ENCODE data around the gene ATG2A.
A peak's percentile ranks its signal among the peaks of the same experiment; 100 is the strongest.
"Not testable (repeated sequence)": the region's sequence is repeated elsewhere in the genome, so short reads cannot be mapped to it uniquely, and the experiment has no call there.

ATG2A gene

DNA sequence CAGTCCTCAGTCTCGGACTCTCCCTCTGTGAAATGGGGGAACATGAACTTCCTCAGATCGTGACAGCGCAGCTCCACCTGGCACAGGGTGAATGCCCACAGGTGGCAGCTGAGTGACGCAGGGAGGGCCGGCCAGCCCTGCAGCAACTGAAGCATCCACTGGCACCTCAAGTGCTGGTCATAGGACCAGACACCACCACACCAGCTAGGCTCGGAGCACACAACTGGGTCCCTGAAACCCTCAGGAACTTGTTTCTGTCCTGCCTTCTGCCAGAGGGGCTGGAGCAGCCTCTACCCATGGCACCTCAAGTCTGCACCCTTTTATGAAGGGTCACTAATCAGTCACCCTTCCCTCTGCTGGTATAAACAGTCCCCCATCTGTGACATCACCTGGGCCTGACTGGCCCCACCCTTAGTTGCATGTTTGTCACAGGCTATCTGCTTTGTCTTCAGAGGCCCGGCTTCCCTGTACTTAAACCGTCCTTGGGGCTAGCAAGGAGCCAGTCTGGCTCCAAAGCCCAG is 65.1 kb downstream of the ATG2A start:
- no peak for DNase-seq

DNA sequence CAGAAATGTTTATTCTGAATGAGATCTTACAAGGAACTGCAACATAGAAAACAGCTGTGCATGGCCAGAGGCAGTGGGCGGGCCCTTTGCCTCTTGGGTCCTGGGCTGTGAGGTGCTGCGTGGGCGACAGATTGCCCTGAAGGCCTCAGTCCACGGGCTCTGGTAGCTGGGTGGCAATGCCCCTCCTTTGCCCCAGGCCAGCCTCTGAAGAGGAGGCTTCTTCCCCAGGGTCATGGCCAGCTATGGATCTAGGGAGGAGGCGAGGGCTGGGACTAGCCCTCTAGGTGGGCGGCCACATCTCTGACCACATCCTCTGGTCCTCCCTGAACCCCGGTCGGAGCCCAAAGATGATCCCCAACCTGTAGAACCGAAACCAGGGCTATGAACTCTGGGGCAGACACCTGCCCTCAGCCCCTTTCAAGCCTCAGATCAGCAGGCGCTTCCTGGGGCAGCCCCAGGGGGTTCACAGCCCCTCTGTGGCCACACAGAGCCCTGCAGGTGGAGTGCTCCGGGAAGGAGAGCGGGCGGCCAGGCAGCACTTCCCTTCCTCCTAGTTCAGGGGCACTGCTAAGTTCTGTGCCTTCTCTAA is 65.9 kb downstream of the ATG2A start:
- no peak for DNase-seq

DNA sequence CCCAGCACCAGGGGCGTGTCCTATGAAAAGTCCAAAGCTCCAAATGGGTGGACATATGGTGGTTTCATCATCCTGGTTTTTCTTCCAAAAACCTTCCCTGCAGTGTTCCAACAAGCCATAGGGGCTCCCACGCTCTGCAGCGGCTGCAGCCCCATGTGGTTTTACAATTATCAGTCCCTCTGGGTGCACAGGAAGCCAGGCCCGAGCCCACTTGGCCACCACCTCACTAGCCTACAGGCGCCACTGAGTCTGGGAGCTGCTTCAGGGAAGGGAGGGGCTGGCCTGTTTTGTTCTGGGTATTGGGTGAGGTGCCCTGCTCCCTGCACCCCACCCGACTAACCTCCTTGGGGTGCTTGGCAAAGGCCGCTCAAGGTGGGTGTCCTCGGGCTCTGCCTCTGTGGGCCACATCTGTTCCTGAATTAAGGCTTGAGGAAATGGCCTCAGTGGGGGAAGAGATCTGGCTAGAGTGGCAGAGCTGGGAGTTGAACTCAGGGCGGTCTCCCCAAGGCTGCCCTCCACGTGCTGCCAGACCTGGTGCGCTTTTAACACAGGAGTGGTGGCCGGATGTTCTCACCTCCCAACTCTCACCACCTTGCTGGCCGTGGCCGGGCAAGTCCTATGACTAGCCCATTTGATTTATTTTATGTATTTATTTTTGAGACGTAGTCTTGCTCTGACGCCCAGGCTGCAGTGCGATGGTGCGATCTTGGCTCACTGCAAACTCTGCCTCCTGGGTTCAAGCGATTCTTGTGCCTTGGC is 67.2 kb downstream of the ATG2A start:
- no peak for DNase-seq

DNA sequence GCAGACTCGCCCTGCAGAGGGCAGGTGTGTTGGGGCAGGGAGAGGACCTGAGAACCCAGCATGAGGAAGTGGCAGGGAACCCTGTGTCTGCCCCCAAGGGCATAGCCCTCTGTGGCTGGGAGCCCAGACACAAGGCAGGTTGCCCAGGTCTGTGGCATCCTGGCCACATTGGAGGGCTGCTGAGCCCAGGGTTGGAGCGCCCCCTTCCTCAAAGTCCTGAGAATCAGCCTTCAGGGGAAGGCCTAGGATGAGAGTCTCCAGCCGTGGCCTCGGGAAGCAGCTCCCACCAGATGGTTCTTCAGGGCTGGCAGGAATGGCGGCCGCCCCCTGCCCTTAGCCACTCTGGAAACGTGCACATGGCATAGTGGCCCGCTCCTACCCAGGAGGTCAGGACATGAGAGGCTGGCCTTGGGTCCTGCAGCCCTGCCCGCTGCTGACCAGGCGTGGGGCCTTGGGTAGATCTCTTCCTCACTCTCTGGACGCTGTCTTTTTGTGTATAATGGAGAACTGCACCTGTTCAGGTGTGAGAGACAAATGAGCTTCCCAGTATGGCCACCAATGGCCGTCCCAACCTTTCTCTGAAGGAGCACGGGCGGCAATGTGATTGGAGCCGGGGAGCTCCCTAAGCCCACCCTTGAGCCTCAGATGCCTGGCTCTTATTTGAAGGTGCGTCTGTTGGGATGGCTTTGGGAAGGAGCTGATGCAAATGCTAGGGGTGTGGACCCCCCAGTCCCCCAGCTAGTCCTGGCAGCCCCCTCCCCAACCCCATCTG is 68.0 kb downstream of the ATG2A start:
- no peak for DNase-seq

DNA sequence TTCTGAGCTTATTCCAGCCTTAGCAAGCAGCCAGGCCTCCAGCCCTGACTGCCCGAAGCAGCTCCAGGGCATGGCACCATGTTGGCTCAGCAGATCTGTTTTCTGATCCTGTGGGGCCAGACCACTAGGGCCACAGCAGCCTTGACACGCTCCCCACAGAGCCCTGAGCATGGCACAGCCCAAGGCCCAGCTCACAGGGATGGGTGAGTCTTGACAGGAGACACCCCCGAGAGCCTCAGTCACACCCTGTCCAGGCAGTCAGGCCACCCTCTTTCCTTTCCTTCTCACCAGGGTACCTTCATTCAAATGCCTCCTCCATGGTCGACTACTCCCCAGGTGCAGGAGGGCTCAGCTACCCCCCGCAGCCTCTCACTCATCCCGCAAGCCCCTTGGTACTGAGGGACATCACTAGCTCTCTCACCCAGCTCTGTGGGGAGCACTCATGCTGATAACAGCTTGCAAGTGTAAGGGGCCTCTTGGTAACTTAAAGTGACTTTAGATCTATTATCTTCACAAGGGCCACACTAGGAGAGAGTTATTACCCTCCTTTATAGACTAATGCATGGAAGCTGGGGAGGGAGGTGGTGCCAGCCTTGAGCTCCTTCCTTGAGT is 68.7 kb downstream of the ATG2A start:
- DNase-seq: no peak

DNA sequence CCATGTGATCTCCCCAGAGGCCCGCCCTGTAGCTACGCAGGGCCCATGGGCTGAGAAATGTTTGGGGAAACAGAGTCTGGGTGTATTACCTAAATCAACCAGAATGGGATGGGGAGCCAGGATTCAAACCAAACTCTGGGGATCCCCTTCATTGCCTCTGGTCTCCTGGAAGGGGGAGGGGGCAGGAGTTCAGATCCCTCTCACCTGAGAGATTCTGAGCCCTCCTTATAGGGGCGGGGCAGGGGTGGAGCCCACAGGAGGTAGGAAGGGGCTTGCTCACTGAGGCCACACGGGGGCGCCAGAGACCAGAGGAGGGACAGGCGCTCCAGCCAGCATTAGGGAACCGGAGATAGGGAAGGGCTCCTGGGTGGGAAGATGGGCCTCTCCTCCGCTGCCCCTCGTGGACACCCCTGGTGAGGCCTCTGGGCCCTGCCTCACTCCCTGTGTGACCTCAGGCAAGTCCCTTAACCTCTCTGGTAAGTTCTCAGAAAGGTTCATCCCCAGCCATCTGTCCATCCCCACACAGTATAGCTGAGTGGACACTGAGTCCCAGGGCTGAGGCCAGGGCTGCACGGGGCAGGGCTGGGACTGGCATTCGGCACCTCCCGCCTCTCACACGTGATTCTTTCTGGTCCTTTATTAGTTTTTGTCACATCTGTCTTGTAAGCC is 69.9 kb downstream of the ATG2A start:
- DNase-seq: peak; percentile 64

DNA sequence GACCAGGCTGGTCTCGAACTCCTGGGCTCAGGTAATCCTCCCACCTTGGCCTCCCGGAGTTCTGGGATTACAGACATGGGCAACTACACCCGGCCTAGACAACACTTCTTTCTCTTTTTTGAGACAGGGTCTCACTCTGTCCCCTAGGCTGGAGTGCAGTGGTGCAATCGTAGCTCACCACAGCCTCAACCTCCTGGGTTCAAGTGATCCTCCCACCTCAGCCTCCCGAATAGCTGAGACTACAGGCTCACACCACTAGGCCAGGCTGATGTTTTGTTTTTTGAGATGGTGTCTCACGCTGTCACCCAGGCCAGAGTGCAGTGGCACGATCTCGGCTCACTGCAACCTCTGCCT is 71.3 kb downstream of the ATG2A start:
- DNase-seq: not testable (repeated sequence)

DNA sequence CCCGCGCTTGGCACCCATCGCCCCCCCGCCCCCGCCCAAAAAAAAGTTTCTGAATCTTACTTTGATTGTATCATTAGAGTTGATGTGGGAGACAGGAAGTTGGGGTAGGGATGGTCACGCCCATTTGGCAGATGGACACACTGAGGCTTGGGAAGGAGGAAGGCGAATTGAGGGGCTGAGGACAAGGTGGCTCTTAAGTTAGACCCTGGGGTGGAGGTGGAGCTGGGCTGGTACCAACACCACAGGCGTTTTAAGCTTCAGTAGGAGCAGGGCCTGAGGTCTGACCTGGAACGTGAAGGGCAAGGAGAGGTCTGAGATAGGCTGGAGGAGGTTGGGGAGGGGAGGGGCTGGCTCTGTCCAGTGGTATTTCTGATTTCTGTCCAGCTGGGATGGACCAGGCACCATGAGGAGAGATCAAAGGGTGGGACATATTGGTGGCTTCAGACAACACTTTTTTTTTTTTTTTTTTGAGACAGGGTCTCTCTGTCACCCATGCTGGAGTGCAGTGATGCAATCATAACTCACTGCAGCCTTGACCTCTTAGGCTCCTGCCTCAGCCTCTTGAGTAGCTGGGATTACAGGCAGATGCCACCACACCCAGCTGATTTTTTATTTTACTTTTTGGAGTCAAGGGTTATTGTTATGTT is 71.8 kb downstream of the ATG2A start:
- DNase-seq: no peak

All from NCI-H1417 treated with DMSO at 0.1 percent for 48 hours (cell line).